GM18498 (cell line): ENCODE measurements around the gene KLHL8.
A peak's percentile ranks its signal among the peaks of the same experiment; 100 is the strongest.

Experiments used
- ATAC-seq: cut with Tn5 transposase; IDR thresholded peaks from one replicate; pipeline ENCODE4 v1.9.1; 2021; ENCODE audit warnings: mild to moderate bottlenecking, moderate library complexity; ENCODE audit not compliant: unreplicated experiment

KLHL8 gene

GRCh38 chr4:87220094-87220822, at the start of gene KLHL8:
TSS of gene KLHL8 (minus strand) at chr4:87220618. CDS start at chr4:87195539, 25,079 bp downstream.
- ATAC-seq = peak; percentile 93

DNA sequence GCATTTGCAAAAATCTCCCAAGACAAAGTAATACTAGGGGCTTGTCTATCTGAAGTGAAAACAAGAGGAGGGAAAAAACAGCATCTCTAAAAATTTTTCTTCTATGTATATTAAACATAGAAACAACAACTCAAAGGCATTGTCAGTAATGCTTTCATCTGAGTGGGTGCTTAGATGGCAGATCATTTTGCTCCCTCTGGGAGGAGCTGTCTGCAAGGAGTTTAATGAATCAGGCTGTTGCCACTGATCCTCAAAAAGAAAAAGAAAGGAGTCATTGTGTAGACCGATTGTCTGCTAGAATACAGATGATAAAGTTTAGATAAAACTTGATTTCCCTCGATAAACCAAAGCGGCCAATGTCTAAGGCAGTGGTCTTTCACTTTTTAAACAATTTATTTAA, 49.7 kb upstream of the KLHL8 start:
- ATAC-seq = no peak

DNA sequence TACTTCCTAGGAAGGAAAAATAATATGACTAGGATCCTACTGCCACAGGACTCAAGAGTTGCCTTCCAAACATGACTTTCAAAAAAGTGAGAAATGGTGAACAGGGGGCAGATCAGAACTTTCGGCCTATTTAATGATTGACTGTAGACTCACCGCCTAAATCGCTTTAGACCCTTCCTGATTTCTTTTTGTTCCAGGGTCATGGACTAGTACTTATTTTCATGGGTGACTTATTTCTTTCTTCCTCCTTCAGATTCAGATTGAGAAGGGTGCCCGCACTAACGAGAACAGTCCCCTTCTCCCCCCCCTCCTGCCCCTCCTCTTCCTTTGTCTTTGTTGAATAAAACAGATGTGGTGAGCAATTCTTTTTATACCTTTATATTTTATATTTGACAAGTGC, 48.0 kb upstream of the KLHL8 start:
- no peak for ATAC-seq

GRCh38 chr4:87266986-87267385, 46.6 kb upstream of the KLHL8 start:
- no peak for ATAC-seq

- ATAC-seq = no peak
Observed at GRCh38 chr4:87262886-87263285, 42.5 kb upstream of the KLHL8 start.

DNA sequence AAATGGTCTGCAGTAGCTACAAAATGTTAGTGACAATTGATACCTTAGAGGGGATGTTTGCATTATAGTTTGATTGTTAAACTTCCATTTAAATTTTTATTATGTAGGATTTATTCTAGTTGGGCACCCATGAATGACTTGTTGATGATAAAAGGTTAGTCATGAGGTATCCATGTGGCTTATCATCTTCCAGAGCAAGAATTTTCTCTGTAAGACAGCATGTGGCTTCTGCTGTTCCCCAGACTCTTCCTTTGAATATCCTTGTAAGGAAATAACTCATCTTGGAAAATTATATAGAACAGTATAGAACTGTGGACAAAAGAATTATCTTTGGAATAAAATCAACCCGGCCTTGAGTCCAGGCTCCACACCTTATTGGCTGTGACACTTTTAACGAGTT, 40.1 kb upstream of the KLHL8 start:
- no peak for ATAC-seq

DNA sequence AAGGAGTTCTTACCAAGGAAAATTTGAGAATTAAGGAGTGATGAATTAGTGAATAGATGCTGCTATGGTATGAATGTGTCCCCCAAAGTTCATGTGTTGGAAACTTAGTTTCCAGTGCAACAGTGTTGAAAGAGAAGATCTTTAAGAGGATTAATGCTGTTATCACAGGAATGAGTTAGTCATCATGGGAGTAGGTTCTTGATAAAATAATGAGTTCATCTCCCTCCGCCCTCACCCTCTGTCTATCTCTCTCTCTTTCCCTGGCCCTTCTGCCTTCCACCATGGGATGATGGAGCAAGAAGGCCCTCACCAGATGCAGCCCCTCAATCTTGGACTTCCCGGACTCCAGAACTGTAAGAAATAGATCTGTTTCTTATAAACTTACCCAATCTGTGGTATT, 38.3 kb upstream of the KLHL8 start:
- no peak for ATAC-seq

DNA sequence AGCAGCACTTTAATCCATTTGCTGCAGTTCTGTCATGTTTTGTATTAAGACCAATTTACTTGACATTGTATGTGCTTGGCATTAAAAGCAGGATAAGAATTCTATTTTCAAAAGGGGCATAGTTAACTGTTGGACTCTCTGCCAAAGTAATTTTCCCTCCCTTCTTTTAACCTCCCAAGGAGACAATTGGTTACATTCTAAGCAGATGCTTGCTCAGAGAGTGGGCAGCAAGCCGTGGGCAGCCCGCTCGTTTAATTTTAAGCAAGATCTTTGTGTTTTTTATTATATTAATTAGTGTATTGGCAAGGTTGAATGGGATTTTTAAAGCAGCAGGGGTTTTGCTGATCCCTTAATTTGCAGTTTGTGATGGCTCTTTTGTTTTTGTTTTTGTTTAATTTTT, 37.1 kb upstream of the KLHL8 start:
- ATAC-seq = no peak

GRCh38 chr4:87255755-87256154, 35.3 kb upstream of the KLHL8 start:
- ATAC-seq = no peak

GRCh38 chr4:87251106-87251505, 30.7 kb upstream of the KLHL8 start:
- no peak for ATAC-seq

DNA sequence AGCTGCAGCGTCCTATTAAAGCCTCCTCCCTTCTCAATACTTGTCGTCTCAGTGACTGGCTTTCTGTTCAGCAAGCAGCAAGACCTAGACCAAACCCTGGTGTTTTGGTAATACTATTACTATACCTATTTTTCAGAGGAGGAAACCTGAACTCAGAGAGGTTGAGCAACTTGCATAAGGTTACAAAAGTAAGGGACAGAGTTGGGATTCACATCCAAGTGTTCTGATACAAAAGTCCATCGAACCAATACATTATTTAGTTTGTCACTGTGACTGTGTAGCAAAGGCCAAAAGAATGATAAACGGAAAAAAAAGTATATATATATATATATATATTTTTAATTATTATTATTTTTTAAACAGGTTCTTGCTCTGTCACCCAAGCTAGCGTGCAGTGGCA, 29.9 kb upstream of the KLHL8 start:
- no peak for ATAC-seq

DNA sequence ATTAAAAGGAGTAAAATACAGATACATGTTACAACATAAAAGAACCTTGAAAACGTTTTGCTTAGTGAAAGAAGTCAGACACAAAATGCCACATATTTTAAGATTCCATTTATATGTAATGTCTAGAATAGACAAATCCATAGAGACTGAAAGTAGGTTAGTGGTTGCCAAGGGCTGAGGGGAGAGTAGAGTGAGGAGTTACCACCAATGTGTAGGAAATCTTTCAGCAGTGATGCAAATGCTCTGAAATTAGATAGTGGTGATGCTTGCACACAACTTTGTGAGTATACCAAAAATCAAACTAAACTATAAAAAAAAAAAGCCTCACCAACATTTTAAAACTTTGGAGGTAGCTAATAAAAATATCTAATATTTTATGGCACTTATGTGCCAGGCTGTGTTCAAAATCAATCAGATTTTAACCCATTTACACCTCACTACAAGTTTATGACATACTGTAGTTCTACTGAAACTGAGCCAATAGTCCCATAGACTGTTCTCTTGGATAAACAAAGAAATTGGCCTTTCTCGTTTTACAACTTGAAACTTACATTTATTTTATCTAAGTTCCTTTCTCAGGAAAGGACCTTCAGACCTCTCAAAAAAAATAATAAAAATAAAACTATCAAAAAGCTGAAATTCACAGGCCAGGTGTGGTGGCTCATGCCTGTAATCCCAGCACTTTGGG, 29.1 kb upstream of the KLHL8 start:
- ATAC-seq = no peak

DNA sequence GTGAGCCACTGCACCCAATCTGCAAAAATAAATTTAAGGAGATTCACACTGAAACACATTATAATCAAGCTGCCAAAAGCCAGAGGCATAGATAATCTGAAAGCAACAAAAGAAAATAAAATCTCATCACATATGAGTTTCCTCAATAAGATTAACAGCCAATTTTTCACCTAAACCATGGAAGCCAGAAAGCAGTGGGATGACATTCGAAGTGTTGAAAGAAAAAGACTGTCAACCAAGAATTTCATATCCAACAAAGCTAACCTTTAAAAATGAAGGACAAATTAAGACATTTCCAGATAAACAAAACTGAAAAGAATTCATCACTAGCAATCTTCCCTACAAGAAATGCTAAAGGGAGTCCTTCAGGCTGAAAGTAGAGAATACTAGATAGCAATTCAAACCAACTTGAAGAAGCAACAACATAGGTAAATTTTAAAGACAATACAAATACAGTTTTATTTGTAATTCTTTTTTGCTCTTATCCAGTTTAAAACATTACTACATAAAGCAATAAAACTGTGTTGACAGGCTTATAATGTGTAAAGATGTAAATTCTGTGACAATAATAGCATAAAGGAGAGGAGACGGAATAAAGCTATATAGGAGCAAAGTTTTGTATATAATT, 23.1 kb upstream of the KLHL8 start:
- no peak for ATAC-seq

GRCh38 chr4:87241336-87241735, 20.9 kb upstream of the KLHL8 start:
- no peak for ATAC-seq

- no peak for ATAC-seq
Observed at GRCh38 chr4:87240341-87240740, 19.9 kb upstream of the KLHL8 start.

DNA sequence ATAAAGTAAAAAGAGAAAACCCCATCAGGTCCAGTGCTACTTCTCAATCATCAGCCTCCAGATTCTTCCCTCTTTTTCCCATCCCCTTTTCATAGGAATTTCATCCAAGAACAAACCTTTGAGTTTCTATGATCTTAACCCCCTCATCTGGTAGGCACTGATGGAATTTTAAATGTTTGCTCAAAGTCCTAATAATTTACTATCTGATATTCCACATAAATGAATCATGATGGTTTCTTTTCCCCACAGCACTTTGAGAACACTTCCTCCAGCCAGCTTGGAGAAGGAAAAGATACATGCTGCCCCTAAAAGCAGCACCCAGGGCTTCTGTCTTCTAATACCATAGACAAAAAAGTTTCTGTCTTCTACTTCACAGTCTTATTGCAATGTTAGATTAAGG, 19.4 kb upstream of the KLHL8 start:
- ATAC-seq = no peak

- no peak for ATAC-seq
Observed at GRCh38 chr4:87239194-87239593, 18.8 kb upstream of the KLHL8 start.

DNA sequence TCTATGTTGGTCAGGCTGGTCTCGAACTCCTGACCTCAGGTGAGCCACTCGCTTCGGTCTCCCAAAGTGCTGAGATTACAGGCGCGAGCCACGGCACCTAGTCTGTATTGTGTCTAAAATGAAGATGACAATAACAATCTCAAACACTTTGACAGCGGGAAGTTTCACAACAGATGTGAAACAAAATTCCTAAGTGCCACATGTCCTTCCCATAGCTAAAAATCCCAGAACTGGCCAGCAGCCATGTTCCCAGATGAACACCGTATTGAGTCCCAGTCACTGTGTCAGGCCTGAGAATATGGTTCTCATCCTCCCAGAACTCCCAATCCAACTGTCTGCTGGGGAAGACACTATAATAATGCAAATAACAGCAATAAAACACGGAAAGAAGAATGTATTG, 16.4 kb upstream of the KLHL8 start:
- ATAC-seq = no peak

- ATAC-seq = no peak
Observed at GRCh38 chr4:87235020-87235671, 14.7 kb upstream of the KLHL8 start.

GRCh38 chr4:87232216-87232615, 11.8 kb upstream of the KLHL8 start:
- ATAC-seq = no peak

DNA sequence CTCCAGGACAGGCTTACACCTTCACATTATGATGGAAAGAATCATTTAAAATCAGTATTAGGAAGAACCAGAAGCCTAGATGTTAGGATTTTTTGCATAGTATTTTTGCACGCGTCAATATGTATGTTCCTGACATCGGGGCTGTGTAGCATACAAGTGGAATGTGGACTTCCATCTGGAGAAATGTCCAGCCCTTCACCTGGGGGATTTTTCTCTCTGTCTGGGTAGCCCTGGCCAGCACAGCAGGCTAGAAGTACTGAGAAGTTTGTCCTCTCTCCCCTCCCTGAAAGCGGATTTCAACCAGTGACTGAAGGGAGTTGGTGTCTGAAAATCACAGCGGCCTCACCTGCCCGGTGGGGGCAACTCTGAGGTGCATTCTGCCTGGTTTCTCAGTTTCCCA, 10.4 kb upstream of the KLHL8 start:
- ATAC-seq = no peak

DNA sequence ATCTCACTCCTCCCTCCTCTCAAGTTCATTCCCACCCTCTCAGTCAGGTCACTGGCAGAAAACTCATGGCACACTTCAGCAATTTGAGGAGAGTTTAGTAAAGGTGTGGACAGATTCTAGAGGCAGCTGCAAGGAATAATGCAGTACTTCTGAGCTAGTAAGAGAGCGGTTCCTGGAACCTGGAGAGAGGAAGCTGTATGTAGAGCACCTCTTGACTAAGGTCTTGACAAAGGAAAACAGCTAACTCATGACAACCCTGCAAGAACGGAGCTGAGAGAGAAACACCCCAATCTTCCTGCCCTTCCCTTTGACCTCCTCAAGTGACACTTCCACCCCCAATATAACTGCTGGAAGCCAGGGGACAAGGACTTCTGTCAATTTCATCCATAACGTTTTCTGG, 9.6 kb upstream of the KLHL8 start:
- ATAC-seq = no peak
